Measurements from ENCODE around the gene SUMF1. TPM values are rescaled to one million over a fixed set of nuclear protein-coding genes. Genes with fewer than 3 reads are reported as not detected.

Gene SUMF1
- total RNA-seq, 1 donor from 2014 or later, result 28.2 TPM

GRCh38 chr3:4491855-4492207 lies 24.8 kb upstream of the SUMF1 start:
- Histone ChIP-seq H3K27me3 (ENCODE audit: control insufficient read depth in 3 of 3, insufficient read depth in 3 of 3, low read length in 3 of 3) (no peaks in the 10 kb centered on the region), H3K9me3 (ENCODE audit: control insufficient read depth in 3 of 3, low read length in 3 of 3) (no peaks in the 10 kb centered on the region), H3K4me1 (ENCODE audit: control insufficient read depth in 3 of 3, insufficient read depth in 3 of 3, low read length in 3 of 3) (peaks cover 10 to 20% (median 14%) of the 10 kb centered on the region in 3 donors), H3K4me3 (ENCODE audit: low read length in 3 of 3) (peak overlapping the region; percentile 81 to 90 (median 86)), H3K36me3 (ENCODE audit: control insufficient read depth in 3 of 3, insufficient read depth in 3 of 3, low read length in 3 of 3) (no peaks in the 10 kb centered on the region), H3K27ac (ENCODE audit: low read depth, low read length) (no peak overlapping the region), H3K9ac (ENCODE audit: low read depth in 1 of 3, low read length in 3 of 3) (peak overlapping the region in 2 of 3 donors; percentile 83 to 87)

- H3K9ac ChIP-seq (ENCODE audit: low read depth in 1 of 3, low read length in 3 of 3), result no peak overlapping the region
- no peak overlapping the region for H3K4me3 ChIP-seq (ENCODE audit: low read length in 3 of 3)
- H3K9me3 ChIP-seq (ENCODE audit: control insufficient read depth in 3 of 3, low read length in 3 of 3), result no peaks in the 10 kb centered on the region
- no peaks in the 10 kb centered on the region for H3K36me3 ChIP-seq (ENCODE audit: control insufficient read depth in 3 of 3, insufficient read depth in 3 of 3, low read length in 3 of 3)
- no peak overlapping the region for H3K27ac ChIP-seq (ENCODE audit: low read depth, low read length)
- peaks cover 0 to 8% (median 0%) of the 10 kb centered on the region in 3 donors for H3K27me3 ChIP-seq (ENCODE audit: control insufficient read depth in 3 of 3, insufficient read depth in 3 of 3, low read length in 3 of 3)
- H3K4me1 ChIP-seq (ENCODE audit: control insufficient read depth in 3 of 3, insufficient read depth in 3 of 3, low read length in 3 of 3), result peaks cover 0 to 14% (median 0%) of the 10 kb centered on the region in 3 donors
Measured at GRCh38 chr3:4478261-4478660, 11.2 kb upstream of the SUMF1 start.

- Histone ChIP-seq H3K27ac (ENCODE audit: low read depth, low read length) (no peak overlapping the region), H3K4me3 (ENCODE audit: low read length in 3 of 3) (no peak overlapping the region), H3K9ac (ENCODE audit: low read depth in 1 of 3, low read length in 3 of 3) (no peak overlapping the region), H3K36me3 (ENCODE audit: control insufficient read depth in 3 of 3, insufficient read depth in 3 of 3, low read length in 3 of 3) (no peaks in the 10 kb centered on the region), H3K27me3 (ENCODE audit: control insufficient read depth in 3 of 3, insufficient read depth in 3 of 3, low read length in 3 of 3) (peaks cover 0 to 8% (median 0%) of the 10 kb centered on the region in 3 donors), H3K9me3 (ENCODE audit: control insufficient read depth in 3 of 3, low read length in 3 of 3) (no peaks in the 10 kb centered on the region), H3K4me1 (ENCODE audit: control insufficient read depth in 3 of 3, insufficient read depth in 3 of 3, low read length in 3 of 3) (peaks cover 0 to 14% (median 0%) of the 10 kb centered on the region in 3 donors)
Measured at GRCh38 chr3:4476496-4476895, 9.4 kb upstream of the SUMF1 start.

- H3K27ac ChIP-seq (ENCODE audit: low read depth, low read length), result no peak overlapping the region
- no peak overlapping the region for H3K9ac ChIP-seq (ENCODE audit: low read depth in 1 of 3, low read length in 3 of 3)
- H3K4me1 ChIP-seq (ENCODE audit: control insufficient read depth in 3 of 3, insufficient read depth in 3 of 3, low read length in 3 of 3), result peaks cover 0 to 14% (median 0%) of the 10 kb centered on the region in 3 donors
- peaks cover 0 to 8% (median 0%) of the 10 kb centered on the region in 3 donors for H3K27me3 ChIP-seq (ENCODE audit: control insufficient read depth in 3 of 3, insufficient read depth in 3 of 3, low read length in 3 of 3)
- H3K4me3 ChIP-seq (ENCODE audit: low read length in 3 of 3), result no peak overlapping the region
- H3K9me3 ChIP-seq (ENCODE audit: control insufficient read depth in 3 of 3, low read length in 3 of 3), result no peaks in the 10 kb centered on the region
- H3K36me3 ChIP-seq (ENCODE audit: control insufficient read depth in 3 of 3, insufficient read depth in 3 of 3, low read length in 3 of 3), result no peaks in the 10 kb centered on the region
Measured at GRCh38 chr3:4475804-4476203, 8.7 kb upstream of the SUMF1 start.

- Histone ChIP-seq H3K9me3 (ENCODE audit: control insufficient read depth in 3 of 3, low read length in 3 of 3) (no peaks in the 10 kb centered on the region), H3K27ac (ENCODE audit: low read depth, low read length) (peak overlapping the region; percentile 47), H3K27me3 (ENCODE audit: control insufficient read depth in 3 of 3, insufficient read depth in 3 of 3, low read length in 3 of 3) (peaks cover 0 to 8% (median 0%) of the 10 kb centered on the region in 3 donors), H3K4me1 (ENCODE audit: control insufficient read depth in 3 of 3, insufficient read depth in 3 of 3, low read length in 3 of 3) (peaks cover 0 to 14% (median 0%) of the 10 kb centered on the region in 3 donors), H3K36me3 (ENCODE audit: control insufficient read depth in 3 of 3, insufficient read depth in 3 of 3, low read length in 3 of 3) (no peaks in the 10 kb centered on the region), H3K9ac (ENCODE audit: low read depth in 1 of 3, low read length in 3 of 3) (no peak overlapping the region), H3K4me3 (ENCODE audit: low read length in 3 of 3) (no peak overlapping the region)
Measured at GRCh38 chr3:4474683-4475490, 7.8 kb upstream of the SUMF1 start.

- Histone ChIP-seq H3K4me1 (ENCODE audit: control insufficient read depth in 3 of 3, insufficient read depth in 3 of 3, low read length in 3 of 3) (peaks cover 0 to 14% (median 0%) of the 10 kb centered on the region in 3 donors), H3K36me3 (ENCODE audit: control insufficient read depth in 3 of 3, insufficient read depth in 3 of 3, low read length in 3 of 3) (no peaks in the 10 kb centered on the region), H3K4me3 (ENCODE audit: low read length in 3 of 3) (no peak overlapping the region), H3K9ac (ENCODE audit: low read depth in 1 of 3, low read length in 3 of 3) (no peak overlapping the region), H3K27me3 (ENCODE audit: control insufficient read depth in 3 of 3, insufficient read depth in 3 of 3, low read length in 3 of 3) (peaks cover 0 to 8% (median 0%) of the 10 kb centered on the region in 3 donors), H3K27ac (ENCODE audit: low read depth, low read length) (no peak overlapping the region), H3K9me3 (ENCODE audit: control insufficient read depth in 3 of 3, low read length in 3 of 3) (no peaks in the 10 kb centered on the region)
Measured at GRCh38 chr3:4472766-4473165, 5.7 kb upstream of the SUMF1 start.

GRCh38 chr3:4472312-4472711 lies 5.2 kb upstream of the SUMF1 start:
- H3K9ac ChIP-seq (ENCODE audit: low read depth in 1 of 3, low read length in 3 of 3), result no peak overlapping the region
- H3K27ac ChIP-seq (ENCODE audit: low read depth, low read length), result no peak overlapping the region
- peaks cover 0 to 8% (median 0%) of the 10 kb centered on the region in 3 donors for H3K27me3 ChIP-seq (ENCODE audit: control insufficient read depth in 3 of 3, insufficient read depth in 3 of 3, low read length in 3 of 3)
- no peak overlapping the region for H3K4me3 ChIP-seq (ENCODE audit: low read length in 3 of 3)
- H3K36me3 ChIP-seq (ENCODE audit: control insufficient read depth in 3 of 3, insufficient read depth in 3 of 3, low read length in 3 of 3), result no peaks in the 10 kb centered on the region
- H3K4me1 ChIP-seq (ENCODE audit: control insufficient read depth in 3 of 3, insufficient read depth in 3 of 3, low read length in 3 of 3), result peaks cover 0 to 14% (median 3%) of the 10 kb centered on the region in 3 donors
- no peaks in the 10 kb centered on the region for H3K9me3 ChIP-seq (ENCODE audit: control insufficient read depth in 3 of 3, low read length in 3 of 3)

GRCh38 chr3:4471907-4472306 lies 4.8 kb upstream of the SUMF1 start:
- Histone ChIP-seq H3K36me3 (ENCODE audit: control insufficient read depth in 3 of 3, insufficient read depth in 3 of 3, low read length in 3 of 3) (no peaks in the 10 kb centered on the region), H3K9ac (ENCODE audit: low read depth in 1 of 3, low read length in 3 of 3) (no peak overlapping the region), H3K27ac (ENCODE audit: low read depth, low read length) (no peak overlapping the region), H3K4me3 (ENCODE audit: low read length in 3 of 3) (no peak overlapping the region), H3K9me3 (ENCODE audit: control insufficient read depth in 3 of 3, low read length in 3 of 3) (no peaks in the 10 kb centered on the region), H3K27me3 (ENCODE audit: control insufficient read depth in 3 of 3, insufficient read depth in 3 of 3, low read length in 3 of 3) (peaks cover 0 to 4% (median 0%) of the 10 kb centered on the region in 3 donors), H3K4me1 (ENCODE audit: control insufficient read depth in 3 of 3, insufficient read depth in 3 of 3, low read length in 3 of 3) (peaks cover 0 to 14% (median 5%) of the 10 kb centered on the region in 3 donors)

- Histone ChIP-seq H3K4me1 (ENCODE audit: control insufficient read depth in 3 of 3, insufficient read depth in 3 of 3, low read length in 3 of 3) (peaks cover 5 to 9% (median 9%) of the 10 kb centered on the region in 3 donors), H3K4me3 (ENCODE audit: low read length in 3 of 3) (peak overlapping the region; percentile 91 to 95 (median 92)), H3K9ac (ENCODE audit: low read depth in 1 of 3, low read length in 3 of 3) (peak overlapping the region; percentile 86 to 94 (median 91)), H3K27me3 (ENCODE audit: control insufficient read depth in 3 of 3, insufficient read depth in 3 of 3, low read length in 3 of 3) (no peaks in the 10 kb centered on the region), H3K9me3 (ENCODE audit: control insufficient read depth in 3 of 3, low read length in 3 of 3) (no peaks in the 10 kb centered on the region), H3K27ac (ENCODE audit: low read depth, low read length) (peak overlapping the region; percentile 78), H3K36me3 (ENCODE audit: control insufficient read depth in 3 of 3, insufficient read depth in 3 of 3, low read length in 3 of 3) (no peaks in the 10 kb centered on the region)
Measured at GRCh38 chr3:4467522-4467867, 426 bp upstream of the SUMF1 start.

- peaks cover 5 to 16% (median 14%) of the 10 kb centered on the region in 3 donors for H3K4me1 ChIP-seq (ENCODE audit: control insufficient read depth in 3 of 3, insufficient read depth in 3 of 3, low read length in 3 of 3)
- H3K27me3 ChIP-seq (ENCODE audit: control insufficient read depth in 3 of 3, insufficient read depth in 3 of 3, low read length in 3 of 3), result no peaks in the 10 kb centered on the region
- no peaks in the 10 kb centered on the region for H3K9me3 ChIP-seq (ENCODE audit: control insufficient read depth in 3 of 3, low read length in 3 of 3)
- no peaks in the 10 kb centered on the region for H3K36me3 ChIP-seq (ENCODE audit: control insufficient read depth in 3 of 3, insufficient read depth in 3 of 3, low read length in 3 of 3)
- no peak overlapping the region for H3K27ac ChIP-seq (ENCODE audit: low read depth, low read length)
- H3K9ac ChIP-seq (ENCODE audit: low read depth in 1 of 3, low read length in 3 of 3), result no peak overlapping the region
- no peak overlapping the region for H3K4me3 ChIP-seq (ENCODE audit: low read length in 3 of 3)
Measured at GRCh38 chr3:4464576-4464975, 2.5 kb downstream of the SUMF1 start.
